COLO829 (cell line): Measurements from ENCODE around the gene DNAJC1.
"Not testable (repeated sequence)": the region's sequence is repeated elsewhere in the genome, so short reads cannot be mapped to it uniquely, and the experiment has no call there.

Source experiments
- DNase-seq: peaks from one replicate; pipeline ENCODE4 v3.0.0; 2012; ENCODE audit warnings: low spot score

Gene DNAJC1

DNA sequence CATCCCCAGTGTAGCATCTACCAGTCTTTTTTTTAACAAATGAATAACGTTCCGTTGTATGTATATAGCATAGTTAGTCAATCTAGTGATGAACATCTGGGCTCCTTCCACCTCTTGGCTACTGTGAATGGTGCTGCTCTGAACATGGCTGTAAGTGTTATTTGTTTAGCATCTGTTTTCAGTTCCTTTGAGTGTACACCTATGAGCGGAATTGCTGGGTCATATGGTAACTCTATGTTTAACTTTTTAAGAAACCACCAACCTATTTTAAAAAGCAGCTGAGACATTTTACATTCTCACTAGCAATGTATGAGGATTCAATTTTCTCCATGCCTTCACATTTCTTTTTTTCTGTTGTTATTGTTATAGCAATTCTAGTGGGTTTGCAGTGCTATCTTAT, 178.2 kb downstream of the DNAJC1 start:
- no peak for DNase-seq

DNA sequence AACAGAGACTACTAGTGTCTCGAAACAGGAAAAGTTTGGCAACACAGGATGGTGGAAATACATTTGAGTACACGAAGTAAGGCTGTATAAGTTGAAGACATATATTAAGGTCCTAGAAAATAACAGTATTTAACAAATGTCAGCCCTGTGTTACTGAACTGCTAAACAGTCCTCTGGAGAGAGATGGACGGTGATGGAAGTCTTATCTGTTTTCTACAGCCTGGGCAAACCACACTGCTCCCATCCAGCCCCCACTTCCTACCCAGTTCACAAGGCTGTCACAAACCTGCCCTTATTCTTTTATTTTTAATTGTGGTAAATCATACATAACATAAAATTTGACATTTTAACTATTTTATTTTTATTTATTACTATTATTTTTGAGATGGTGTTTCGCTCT, 179.1 kb downstream of the DNAJC1 start:
- no peak for DNase-seq

- no peak for DNase-seq
Observed at GRCh38 chr10:21823617-21824016, 179.9 kb downstream of the DNAJC1 start.

DNA sequence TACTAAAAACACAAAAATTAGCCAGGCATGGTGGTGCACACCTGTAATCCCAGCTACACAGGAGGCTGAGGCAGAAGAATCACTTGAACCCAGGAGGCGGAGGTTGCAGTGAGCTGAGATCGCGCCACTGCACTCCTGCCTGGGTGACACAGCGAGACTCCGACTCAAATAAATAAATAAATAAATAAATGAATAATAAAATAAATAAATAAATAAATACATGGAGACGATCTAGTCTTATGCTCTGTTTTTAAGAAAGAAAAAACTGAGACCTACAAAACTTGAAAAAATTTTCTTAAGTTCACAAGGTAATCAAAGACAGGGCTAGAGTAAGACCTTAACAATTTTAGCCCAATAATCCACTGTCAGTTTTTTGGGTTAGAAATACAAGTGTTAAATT, 181.3 kb downstream of the DNAJC1 start:
- not testable (repeated sequence) for DNase-seq

GRCh38 chr10:21820952-21821351, 182.6 kb downstream of the DNAJC1 start:
- no peak for DNase-seq

DNA sequence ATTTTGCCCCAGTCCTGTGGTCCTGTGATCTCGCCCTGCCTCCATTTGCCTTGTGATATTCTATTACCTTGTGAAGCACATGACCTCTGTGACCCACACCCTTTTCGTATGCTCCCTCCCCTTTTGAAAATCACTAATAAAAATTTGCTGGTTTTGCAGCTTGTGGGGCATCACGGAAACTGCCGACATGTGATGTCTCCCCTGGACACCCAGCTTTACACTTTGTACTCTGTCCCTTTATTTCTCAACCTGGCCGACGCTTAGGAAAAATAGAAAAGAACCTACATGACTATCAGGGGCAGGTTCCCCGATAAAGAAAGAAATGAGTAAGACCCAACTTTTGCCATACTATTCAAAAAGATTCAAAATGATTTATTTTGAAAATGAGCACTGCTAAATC, 185.1 kb downstream of the DNAJC1 start:
- not testable (repeated sequence) for DNase-seq

DNA sequence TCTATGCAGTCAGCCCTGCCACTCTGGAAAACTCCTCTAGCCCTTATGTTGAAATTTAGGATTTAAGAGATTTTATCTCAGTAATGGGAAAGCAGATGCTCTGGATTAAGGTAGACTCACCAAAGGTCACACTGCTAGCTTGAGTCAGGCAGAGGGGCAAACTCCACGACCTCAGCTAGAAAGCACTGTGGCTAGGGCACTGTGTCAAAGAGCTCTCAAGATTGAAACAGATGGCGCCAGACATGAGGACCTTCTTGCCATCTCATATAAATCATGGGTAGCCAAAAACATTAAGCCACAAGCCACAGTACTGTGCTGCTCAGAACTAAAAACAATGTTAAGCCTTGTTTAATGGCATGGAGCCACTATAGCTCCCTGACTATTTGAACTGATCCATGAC, 188.7 kb downstream of the DNAJC1 start:
- DNase-seq, result no peak

- DNase-seq, result no peak
Observed at GRCh38 chr10:21813946-21814345, 189.6 kb downstream of the DNAJC1 start.

- no peak for DNase-seq
Observed at GRCh38 chr10:21811245-21811585, 192.3 kb downstream of the DNAJC1 start.

GRCh38 chr10:21810582-21811244, 192.8 kb downstream of the DNAJC1 start:
- DNase-seq, result no peak

- DNase-seq, result no peak
Observed at GRCh38 chr10:21808550-21808949, 195.0 kb downstream of the DNAJC1 start.

DNA sequence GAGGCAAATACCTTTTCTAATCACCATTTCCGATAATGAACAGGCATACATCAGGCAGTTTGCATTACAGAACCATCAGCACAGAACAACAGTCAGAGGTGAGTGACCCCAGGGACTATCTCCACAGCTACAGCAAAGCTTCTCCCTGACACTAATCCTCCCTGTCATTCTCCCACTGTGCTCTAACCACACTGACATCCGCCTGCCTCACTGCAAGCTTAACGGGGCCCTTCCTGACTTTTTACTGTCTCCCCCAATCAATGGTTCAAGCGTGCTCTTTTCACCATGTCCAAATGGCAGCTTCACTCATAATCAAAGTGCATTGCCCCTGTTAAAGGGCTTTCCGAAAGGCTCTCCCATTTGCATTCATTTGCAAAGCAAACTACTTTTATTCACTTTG, 196.3 kb downstream of the DNAJC1 start:
- DNase-seq, result no peak

DNA sequence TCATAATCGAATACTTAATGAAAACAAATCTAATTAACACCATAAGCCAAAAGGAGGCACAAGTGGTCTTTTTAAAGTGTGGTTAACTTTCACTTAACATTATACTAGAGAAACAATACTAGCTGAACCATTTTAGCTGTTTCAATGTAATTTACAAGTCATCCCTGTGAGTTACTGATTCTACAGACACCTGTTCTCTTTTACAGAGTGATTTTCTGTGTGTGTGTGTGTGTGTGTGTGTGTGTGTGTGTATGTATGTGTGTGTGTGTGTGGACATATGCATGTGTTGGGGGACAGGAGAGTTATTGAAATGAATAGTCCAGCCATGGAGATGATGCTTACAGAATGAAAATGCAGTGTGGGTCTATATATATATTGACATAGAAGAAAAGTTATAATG, 200.2 kb downstream of the DNAJC1 start:
- DNase-seq, result no peak

DNA sequence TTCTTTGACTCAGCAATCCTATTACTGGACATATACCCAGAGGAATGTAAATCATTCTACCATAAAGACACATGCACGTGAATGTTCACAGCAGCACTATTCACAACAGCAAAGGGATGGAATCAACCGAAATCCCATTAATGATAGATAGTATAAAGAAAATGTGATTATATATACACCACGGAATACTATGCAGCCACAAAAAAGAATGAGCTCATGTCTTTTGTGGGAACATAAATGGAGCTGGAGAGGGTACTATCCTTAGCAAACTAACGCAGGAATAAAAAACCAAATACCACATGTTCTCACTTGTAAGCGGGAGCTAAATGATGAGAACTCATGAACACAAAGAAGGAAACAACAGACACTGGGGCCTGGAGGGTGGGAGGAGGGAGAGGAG, 201.9 kb downstream of the DNAJC1 start:
- no peak for DNase-seq

DNA sequence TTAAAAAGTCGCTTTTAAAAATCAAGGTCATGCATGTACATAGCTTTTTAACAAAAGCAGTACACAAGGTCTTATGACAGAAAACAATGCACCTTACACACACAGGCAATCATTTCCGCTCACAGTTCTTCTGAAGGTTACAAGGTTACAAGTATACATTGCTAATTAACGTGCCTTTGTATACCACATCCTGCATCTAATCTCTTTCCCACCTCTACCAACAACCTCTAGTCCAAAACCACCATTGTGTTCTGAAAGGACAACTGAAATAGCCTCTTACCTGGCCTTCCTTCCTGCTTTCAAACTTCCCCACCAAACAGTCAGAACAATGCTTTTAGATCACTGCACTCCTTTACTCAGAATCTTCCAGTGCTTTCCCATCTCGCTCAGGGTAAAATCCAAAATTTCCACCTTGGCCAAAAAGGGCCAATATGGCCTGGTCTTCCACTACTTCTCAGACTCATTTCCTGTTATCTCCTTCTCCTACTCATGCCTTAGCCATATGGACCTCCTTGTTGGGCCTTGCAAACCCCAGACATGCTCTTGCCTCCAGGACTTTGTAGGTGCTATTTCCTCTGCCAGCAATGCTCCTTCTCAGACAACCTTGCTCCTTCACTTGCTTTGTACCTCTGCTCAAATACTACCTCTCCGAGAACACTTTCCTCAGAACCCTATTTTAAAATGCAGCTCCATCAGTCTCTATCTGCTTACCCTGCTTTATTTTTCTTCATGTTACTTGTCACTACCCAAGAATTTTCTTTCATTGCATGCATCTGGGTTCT, 205.4 kb downstream of the DNAJC1 start:
- DNase-seq, result no peak

GRCh38 chr10:21797533-21797932, 206.0 kb downstream of the DNAJC1 start:
- DNase-seq, result no peak

DNA sequence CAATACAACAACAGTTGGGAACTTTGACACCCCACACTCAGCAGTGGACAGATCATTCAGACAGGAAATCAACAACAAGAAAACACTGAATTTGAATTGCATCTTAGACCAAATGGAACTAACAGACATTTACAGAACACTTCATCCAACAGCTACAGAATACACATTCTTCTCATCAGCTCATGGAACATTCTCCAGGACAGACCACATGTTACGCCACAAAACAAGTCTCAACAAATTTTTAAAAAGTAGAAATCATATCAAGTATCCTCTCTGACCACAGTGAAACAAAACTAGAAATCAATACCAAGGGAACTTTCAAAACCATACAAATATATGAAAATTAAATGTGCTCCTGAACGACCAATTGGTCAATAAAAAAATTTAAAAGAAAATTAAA, 212.3 kb downstream of the DNAJC1 start:
- DNase-seq, result no peak

DNA sequence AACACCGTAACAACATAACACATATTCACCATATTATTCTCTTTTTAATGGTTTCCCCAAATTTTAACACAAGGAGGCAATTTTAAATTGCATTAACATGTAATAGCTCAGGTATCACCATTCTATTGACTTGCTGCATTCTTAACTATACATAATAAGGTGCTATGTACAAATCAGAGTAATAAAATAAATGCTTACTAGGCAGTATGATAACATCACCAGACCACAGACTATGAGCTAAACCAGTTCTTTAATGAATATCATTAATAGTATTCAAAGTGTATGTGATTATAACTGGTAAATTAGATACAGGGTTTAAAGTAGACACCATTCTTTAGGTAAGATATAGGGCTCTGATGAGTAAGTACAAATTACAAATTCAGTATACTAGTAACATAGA, 226.6 kb downstream of the DNAJC1 start:
- DNase-seq, result no peak

DNA sequence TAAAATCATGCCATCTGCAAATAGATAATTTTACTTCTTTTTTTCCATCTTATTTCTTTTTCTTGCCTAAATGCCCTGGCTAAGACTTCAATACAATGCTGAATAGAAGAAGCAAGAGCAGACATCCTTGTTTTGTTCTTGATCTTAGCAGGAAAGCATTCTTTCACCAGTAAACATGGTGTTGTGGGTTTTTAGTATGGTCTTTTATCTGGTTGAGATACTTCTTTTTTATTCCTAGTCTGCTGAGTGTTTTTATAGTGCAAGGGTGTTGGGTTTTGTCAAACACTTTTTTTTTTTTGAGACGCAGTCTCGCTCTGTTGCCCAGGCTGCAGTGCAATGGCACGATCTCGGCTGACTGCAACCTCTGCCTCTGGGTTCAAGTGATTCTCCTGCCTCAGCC, 232.3 kb downstream of the DNAJC1 start:
- DNase-seq, result no peak

DNA sequence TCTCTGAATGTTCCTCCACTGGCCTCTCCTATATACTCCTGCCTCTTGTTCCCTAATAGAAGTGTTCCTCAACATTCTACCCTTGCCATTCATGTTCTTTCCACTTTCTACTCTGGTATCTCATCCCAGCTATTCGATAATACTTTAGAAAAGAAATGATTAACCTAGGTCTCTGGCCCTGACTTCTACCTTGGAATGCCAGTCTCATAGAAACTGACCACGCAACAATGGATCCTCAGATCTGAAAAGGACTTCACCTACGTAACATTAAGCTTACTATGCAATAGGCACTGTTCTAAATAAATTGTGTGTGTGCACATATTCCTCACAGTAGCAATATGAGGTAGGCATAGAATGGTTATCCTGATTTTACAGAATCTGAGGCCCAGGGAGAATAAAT, 234.5 kb downstream of the DNAJC1 start:
- no peak for DNase-seq

- DNase-seq, result no peak
Observed at GRCh38 chr10:21764466-21765189, 238.9 kb downstream of the DNAJC1 start.

DNA sequence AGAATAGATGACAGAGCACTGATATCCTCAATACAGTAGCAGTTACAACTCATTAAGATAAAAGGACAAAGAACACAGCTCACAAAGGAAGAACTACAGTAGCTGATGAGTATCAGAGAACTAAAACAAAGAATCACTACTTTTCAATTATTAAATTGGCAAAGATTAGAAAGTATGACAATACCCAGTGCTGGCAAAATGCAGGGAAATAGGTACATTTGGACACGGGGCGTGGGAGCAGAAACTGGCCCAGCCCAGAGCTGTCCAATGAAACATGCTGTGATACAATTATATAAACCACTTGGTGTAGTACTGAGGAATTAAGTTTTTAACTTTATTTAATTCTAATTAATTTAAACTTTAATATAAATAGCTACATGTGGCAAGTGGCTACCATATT, 243.2 kb downstream of the DNAJC1 start:
- no peak for DNase-seq

DNA sequence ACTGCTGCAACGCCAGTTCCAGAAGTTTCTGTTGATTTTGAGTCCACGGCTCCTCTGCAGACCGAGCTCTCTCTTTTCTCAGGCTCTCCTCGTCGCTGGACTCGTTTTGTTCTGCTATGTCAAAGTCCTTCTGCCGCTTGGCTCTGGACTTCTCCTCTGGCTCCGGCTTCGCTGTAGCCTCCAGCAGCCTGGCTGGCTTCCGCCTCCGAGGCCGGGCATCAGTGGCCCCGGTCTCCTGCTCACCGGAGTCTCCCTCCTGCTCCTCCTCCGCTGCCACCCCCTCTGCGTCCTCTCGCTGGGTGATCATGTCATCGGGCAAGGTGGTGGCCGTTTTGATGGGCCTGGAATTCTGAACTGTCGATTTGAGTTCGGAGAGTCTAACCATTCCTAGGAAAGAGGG, 244.3 kb downstream of the DNAJC1 start:
- no peak for DNase-seq
